Thymus (tissue), 11 donors: ENCODE data around the gene ATG7. TPM values are rescaled to one million over a fixed set of nuclear protein-coding genes. Genes with fewer than 3 reads are reported as not detected.
A peak's percentile ranks its signal among the peaks of the same experiment; 100 is the strongest.
"Not testable (repeated sequence)": the region's sequence is repeated elsewhere in the genome, so short reads cannot be mapped to it uniquely, and the experiment has no call there.

Experiments
- DNase-seq, 9 donors: peaks; one replicate each; pipeline ENCODE4 v3.0.0-alpha.2; 2013; ENCODE audit warnings: low spot score in 9 of 9, low read depth in 6 of 9, missing footprints in 1 of 9
- H3K27ac ChIP-seq, 2 donors: one replicate each; pipeline ENCODE4 v1.5.1; 2013; ENCODE audit warnings: control low read depth in 1 of 2, low read depth in 1 of 2, low read length in 1 of 2, mild to moderate bottlenecking in 1 of 2, moderate library complexity in 1 of 2
- H3K27me3 ChIP-seq, 2 donors: one replicate each; pipeline ENCODE4 v1.5.1; 2013; ENCODE audit warnings: low read length in 1 of 2; ENCODE audit not compliant: control insufficient read depth in 2 of 2, insufficient read depth in 1 of 2
- H3K36me3 ChIP-seq, 2 donors: one replicate each; pipeline ENCODE4 v1.5.1; 2013; ENCODE audit warnings: low read length in 1 of 2, mild to moderate bottlenecking in 1 of 2, moderate library complexity in 1 of 2; ENCODE audit not compliant: control insufficient read depth in 2 of 2, insufficient read depth in 2 of 2
- H3K4me1 ChIP-seq, 2 donors: one replicate each; pipeline ENCODE4 v1.5.1; 2013; ENCODE audit warnings: low read length in 2 of 2; ENCODE audit not compliant: control insufficient read depth in 2 of 2, insufficient read depth in 2 of 2
- H3K4me3 ChIP-seq, 2 donors: one replicate each; pipeline ENCODE4 v1.5.1; 2013; ENCODE audit warnings: low read length in 2 of 2, control low read depth in 1 of 2, mild to moderate bottlenecking in 1 of 2
- H3K9me3 ChIP-seq, 2 donors: one replicate each; pipeline ENCODE4 v1.5.1; 2013; ENCODE audit warnings: low read length in 1 of 2, mild to moderate bottlenecking in 1 of 2; ENCODE audit not compliant: control insufficient read depth in 2 of 2, insufficient read depth in 1 of 2
- WGBS: extraction: QIAGEN DNeasy Blood & Tissue Kit; methylation state at CpG from one replicate; pipeline ENCODE4 v1.1.7; 2013; 5-methylcytosine and 5-hydroxymethylcytosine counted together
- polyA plus RNA-seq: library from polyadenylated mRNA; stranded (reverse); fragments of 200-250 nt; gene quantifications from one replicate; pipeline ENCODE4 v1.2.3, GENCODE V29; 2013
- total RNA-seq: library from RNA; stranded (reverse); fragments of 120-200 nt; gene quantifications from one replicate; pipeline ENCODE4 v1.2.4, GENCODE V29; 2013
- donor health status: healthy.

ATG7 gene
- total and polyA plus RNA-seq, 2 donors = 9.0 to 21.7 TPM

GRCh38 chr3:11591002-11591355 lies 318.8 kb downstream of the ATG7 start:
- WGBS = 95% methylated on average over 7 of the region's 7 CpGs

GRCh38 chr3:11591391-11592282 lies 319.4 kb downstream of the ATG7 start:
- H3K36me3 ChIP-seq = peaks cover 8 to 26% of the 10 kb centered on the region in 2 donors
- H3K4me3 ChIP-seq = no peak overlapping the region
- H3K27me3 ChIP-seq = no peaks in the 10 kb centered on the region
- 76% methylated on average over 9 of the region's 9 CpGs for WGBS
- H3K27ac ChIP-seq = peak overlapping the region; percentile 47 to 48
- no peak for DNase-seq
- peaks cover 0 to 22% of the 10 kb centered on the region in 2 donors for H3K4me1 ChIP-seq
- no peaks in the 10 kb centered on the region for H3K9me3 ChIP-seq

More at GRCh38 chr3:11591002-11591355, 318.8 kb downstream of the ATG7 start:
- peaks cover 0 to 22% of the 10 kb centered on the region in 2 donors for H3K4me1 ChIP-seq
- peaks cover 4 to 25% of the 10 kb centered on the region in 2 donors for H3K36me3 ChIP-seq
- no peak overlapping the region for H3K4me3 ChIP-seq
- no peaks in the 10 kb centered on the region for H3K9me3 ChIP-seq
- no peaks in the 10 kb centered on the region for H3K27me3 ChIP-seq
- H3K27ac ChIP-seq = peak overlapping the region in 1 of 2 donors; percentile 48
- DNase-seq = no peak

GRCh38 chr3:11592445-11593298 lies 320.5 kb downstream of the ATG7 start:
- H3K4me3 ChIP-seq = no peak overlapping the region
- H3K36me3 ChIP-seq = peaks cover 8 to 33% of the 10 kb centered on the region in 2 donors
- no peak overlapping the region for H3K27ac ChIP-seq
- DNase-seq = no peak
- H3K4me1 ChIP-seq = peaks cover 0 to 22% of the 10 kb centered on the region in 2 donors
- H3K27me3 ChIP-seq = no peaks in the 10 kb centered on the region
- WGBS = 95% methylated on average over 14 of the region's 14 CpGs
- H3K9me3 ChIP-seq = peaks cover 0 to 2% of the 10 kb centered on the region in 2 donors

GRCh38 chr3:11593318-11594034 lies 321.3 kb downstream of the ATG7 start:
- no peak for DNase-seq
- H3K27ac ChIP-seq = no peak overlapping the region
- H3K9me3 ChIP-seq = peaks cover 0 to 10% of the 10 kb centered on the region in 2 donors
- H3K27me3 ChIP-seq = no peaks in the 10 kb centered on the region
- WGBS = 90% methylated on average over 10 of the region's 10 CpGs
- no peak overlapping the region for H3K4me3 ChIP-seq
- H3K4me1 ChIP-seq = peaks cover 0 to 22% of the 10 kb centered on the region in 2 donors
- H3K36me3 ChIP-seq = peaks cover 11 to 34% of the 10 kb centered on the region in 2 donors

- peaks cover 0 to 22% of the 10 kb centered on the region in 2 donors for H3K4me1 ChIP-seq
- H3K9me3 ChIP-seq = peaks cover 0 to 10% of the 10 kb centered on the region in 2 donors
- H3K27ac ChIP-seq, H3K4me3 ChIP-seq, H3K27me3 ChIP-seq, DNase-seq: not testable (repeated sequence)
- peaks cover 11 to 32% of the 10 kb centered on the region in 2 donors for H3K36me3 ChIP-seq
- WGBS = 92% methylated on average over 5 of the region's 5 CpGs
Observed at GRCh38 chr3:11595024-11595423, 322.8 kb downstream of the ATG7 start.

GRCh38 chr3:11596387-11596786 lies 324.2 kb downstream of the ATG7 start:
- no peak for DNase-seq
- 98% methylated on average over 7 of the region's 7 CpGs for WGBS
- H3K4me1 ChIP-seq = peaks cover 0 to 25% of the 10 kb centered on the region in 2 donors
- H3K27ac ChIP-seq = no peak overlapping the region
- peaks cover 24 to 39% of the 10 kb centered on the region in 2 donors for H3K36me3 ChIP-seq
- no peak overlapping the region for H3K4me3 ChIP-seq
- peaks cover 0 to 10% of the 10 kb centered on the region in 2 donors for H3K9me3 ChIP-seq
- H3K27me3 ChIP-seq = no peaks in the 10 kb centered on the region

GRCh38 chr3:11600501-11601282 lies 328.5 kb downstream of the ATG7 start:
- H3K4me1 ChIP-seq = peaks cover 4 to 32% of the 10 kb centered on the region in 2 donors
- no peak overlapping the region for H3K4me3 ChIP-seq
- H3K9me3 ChIP-seq = peaks cover 0 to 10% of the 10 kb centered on the region in 2 donors
- peaks cover 25 to 37% of the 10 kb centered on the region in 2 donors for H3K36me3 ChIP-seq
- H3K27me3 ChIP-seq = no peaks in the 10 kb centered on the region
- peak overlapping the region; percentile 23 to 69 for H3K27ac ChIP-seq
- 95% methylated on average over 18 of the region's 18 CpGs for WGBS
- DNase-seq = no peak
